Loucy (cell line): ENCODE results near the gene PYCR2.

ENCODE experiments used
- CTCF ChIP-seq: fragments of 200-600 bp; sonication (generic); conservative IDR thresholded peaks from 2 replicates; pipeline ENCODE4 v1.5.1; 2014; ENCODE audit warnings: mild to moderate bottlenecking, antibody characterized with exemption, low read length
- EZH2phosphoT487 ChIP-seq: fragments of 200-600 bp; IDR thresholded peaks from 2 replicates; pipeline ENCODE4 v1.6.1; 2018; ENCODE audit warnings: antibody characterized with exemption, mild to moderate bottlenecking, moderate library complexity, borderline replicate concordance

- TF ChIP-seq CTCF: no peak
- TF ChIP-seq EZH2phosphoT487: no peak
These were observed 43.8 kb downstream of the PYCR2 start for GRCh38 chr1:225880222-225880588.
